ENCODE data around the gene HOXB13.

The HOXB13 gene

GRCh38 chr17:48728232-48729231 is at the start of gene HOXB13:
Gene HOXB13 (minus strand): TSS chr17:48728750. CDS start chr17:48728593, 157 bp downstream.
- DNase-seq (ENCODE audit: extremely low read depth, low read depth) = no peak
- H3K4me3 ChIP-seq (replicated peaks; ENCODE audit: low read depth, low read length) = peak within 1 kb of the TSS; percentile 19
- TF ChIP-seq CTCF (IDR thresholded peaks at IDR 0.05; ENCODE audit: low read depth, low read length, missing control alignments) = no peak

- no peak overlapping the region for H3K4me3 ChIP-seq (replicated peaks; ENCODE audit: low read depth, low read length)
- DNase-seq (ENCODE audit: extremely low read depth, low read depth) = no peak
- no peak for TF ChIP-seq CTCF (IDR thresholded peaks at IDR 0.05; ENCODE audit: low read depth, low read length, missing control alignments)
These were observed 48.1 kb upstream of the HOXB13 start for GRCh38 chr17:48776602-48777001.

- no peak for TF ChIP-seq CTCF (IDR thresholded peaks at IDR 0.05; ENCODE audit: low read depth, low read length, missing control alignments)
- no peak overlapping the region for H3K4me3 ChIP-seq (replicated peaks; ENCODE audit: low read depth, low read length)
- DNase-seq (ENCODE audit: extremely low read depth, low read depth) = no peak
These were observed 44.7 kb upstream of the HOXB13 start for GRCh38 chr17:48773245-48773644.

GRCh38 chr17:48770954-48771353 is 42.4 kb upstream of the HOXB13 start:
- no peak for TF ChIP-seq CTCF (IDR thresholded peaks at IDR 0.05; ENCODE audit: low read depth, low read length, missing control alignments)
- DNase-seq (ENCODE audit: extremely low read depth, low read depth) = no peak
- H3K4me3 ChIP-seq (replicated peaks; ENCODE audit: low read depth, low read length) = no peak overlapping the region

GRCh38 chr17:48769009-48769675 is 40.6 kb upstream of the HOXB13 start:
- TF ChIP-seq CTCF (IDR thresholded peaks at IDR 0.05; ENCODE audit: low read depth, low read length, missing control alignments) = no peak
- H3K4me3 ChIP-seq (replicated peaks; ENCODE audit: low read depth, low read length) = no peak overlapping the region
- no peak for DNase-seq (ENCODE audit: extremely low read depth, low read depth)

- no peak for DNase-seq (ENCODE audit: extremely low read depth, low read depth)
- no peak overlapping the region for H3K4me3 ChIP-seq (replicated peaks; ENCODE audit: low read depth, low read length)
- TF ChIP-seq CTCF (IDR thresholded peaks at IDR 0.05; ENCODE audit: low read depth, low read length, missing control alignments) = no peak
These were observed 38.8 kb upstream of the HOXB13 start for GRCh38 chr17:48767263-48767774.

Data from HFF-Myc (cell line).